ENCODE data around the gene POU6F2.
A peak's percentile ranks its signal among the peaks of the same experiment; 100 is the strongest.

The POU6F2 gene

GRCh38 chr7:39460486-39460885, 482.8 kb downstream of the POU6F2 start:
- no peak for DNase-seq

- no peak for DNase-seq
Measured at GRCh38 chr7:39461263-39461820, 483.6 kb downstream of the POU6F2 start.

- no peak for DNase-seq
Measured at GRCh38 chr7:39463252-39463651, 485.5 kb downstream of the POU6F2 start.

GRCh38 chr7:39464350-39465054, 486.8 kb downstream of the POU6F2 start:
- no peak for DNase-seq

- DNase-seq, result peak; percentile 28
Measured at GRCh38 chr7:39465055-39465929, 487.6 kb downstream of the POU6F2 start.

- DNase-seq, result no peak
Measured at GRCh38 chr7:39468261-39468660, 490.6 kb downstream of the POU6F2 start.

GRCh38 chr7:39468808-39469374, 491.2 kb downstream of the POU6F2 start:
- no peak for DNase-seq

GRCh38 chr7:39480901-39481300, 503.2 kb downstream of the POU6F2 start:
- no peak for DNase-seq

GRCh38 chr7:39488467-39489393, 511.0 kb downstream of the POU6F2 start:
- DNase-seq, result no peak

GRCh38 chr7:39490296-39490695, 512.6 kb downstream of the POU6F2 start:
- DNase-seq, result no peak

- no peak for DNase-seq
Measured at GRCh38 chr7:39493934-39494333, 516.2 kb downstream of the POU6F2 start.

- no peak for DNase-seq
Measured at GRCh38 chr7:39501358-39501757, 523.6 kb downstream of the POU6F2 start.

- no peak for DNase-seq
Measured at GRCh38 chr7:39504963-39505362, 527.3 kb downstream of the POU6F2 start.

GRCh38 chr7:39507866-39508551, 530.3 kb downstream of the POU6F2 start:
- no peak for DNase-seq

- DNase-seq, result no peak
Measured at GRCh38 chr7:39509436-39509835, 531.7 kb downstream of the POU6F2 start.

- no peak for DNase-seq
Measured at GRCh38 chr7:39509912-39510311, 532.2 kb downstream of the POU6F2 start.

GRCh38 chr7:39510864-39511354, 533.2 kb downstream of the POU6F2 start:
- no peak for DNase-seq

- DNase-seq, result no peak
Measured at GRCh38 chr7:39515534-39516228, 538.0 kb downstream of the POU6F2 start.

- no peak for DNase-seq
Measured at GRCh38 chr7:39516498-39516897, 538.8 kb downstream of the POU6F2 start.

GRCh38 chr7:39517240-39517639, 539.5 kb downstream of the POU6F2 start:
- DNase-seq, result no peak

All from NCI-H2107 (cell line).